Activated CD8-positive, alpha-beta memory T cell treated with anti-CD3 and anti-CD28 coated beads for 48 hours (primary cell): Measurements from ENCODE around the gene ISY1.
"Not testable (repeated sequence)": the region's sequence is repeated elsewhere in the genome, so short reads cannot be mapped to it uniquely, and the experiment has no call there.

ENCODE experiments used
- DNase-seq, 3 experiments: peaks; one replicate each; pipeline ENCODE4 v3.0.0-alpha.2; 2020; ENCODE audit warnings: low read depth in 2 of 3, low spot score in 2 of 3

Gene ISY1

GRCh38 chr3:129166579-129167332 is 5.9 kb upstream of the ISY1 start:
- no peak for DNase-seq

GRCh38 chr3:129165594-129165993 is 4.7 kb upstream of the ISY1 start:
- not testable (repeated sequence) for DNase-seq

DNA sequence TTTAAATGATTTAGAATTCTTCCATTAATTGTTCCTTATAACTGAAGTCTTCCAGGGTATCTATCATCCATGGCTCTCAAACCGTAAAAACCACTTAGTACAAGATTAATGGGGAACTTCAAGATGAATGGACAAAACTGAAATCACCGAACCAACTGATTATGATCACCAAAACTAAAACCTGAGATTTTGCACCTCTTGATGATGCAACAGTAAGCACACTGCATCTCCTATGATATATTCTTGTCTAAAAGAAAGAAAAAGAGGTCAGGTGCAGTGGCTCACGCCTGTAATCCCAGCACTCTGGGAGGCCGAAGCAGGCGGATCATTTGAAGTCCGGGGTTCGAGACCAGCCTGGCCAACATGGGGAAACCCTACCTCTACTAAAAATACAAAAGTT is 3.6 kb upstream of the ISY1 start:
- no peak for DNase-seq

GRCh38 chr3:129162729-129163579 is 2.1 kb upstream of the ISY1 start:
- DNase-seq = no peak

DNA sequence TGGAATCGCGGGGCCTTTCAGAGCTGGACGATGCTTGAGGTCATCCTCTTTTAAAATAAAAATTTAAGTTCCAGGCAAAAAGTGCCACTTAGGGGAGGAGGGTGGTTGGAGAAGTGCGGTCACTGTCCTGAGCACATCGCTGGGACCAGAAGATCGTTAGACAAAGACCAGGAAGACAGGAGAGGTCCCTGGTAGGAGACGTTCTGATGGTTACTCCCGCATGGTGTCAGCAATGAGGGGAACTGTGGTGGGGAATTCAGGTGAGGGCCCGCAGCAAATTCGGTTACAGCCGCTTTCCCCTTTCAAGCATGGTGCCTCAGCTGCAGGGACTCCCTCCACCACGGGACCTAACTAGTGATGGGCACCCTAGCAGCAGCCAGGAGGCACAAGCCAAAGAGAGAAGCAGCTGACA is 1.0 kb upstream of the ISY1 start:
- DNase-seq = no peak

- no peak for DNase-seq
Observed at GRCh38 chr3:129144786-129145185, 16.1 kb downstream of the ISY1 start.

DNA sequence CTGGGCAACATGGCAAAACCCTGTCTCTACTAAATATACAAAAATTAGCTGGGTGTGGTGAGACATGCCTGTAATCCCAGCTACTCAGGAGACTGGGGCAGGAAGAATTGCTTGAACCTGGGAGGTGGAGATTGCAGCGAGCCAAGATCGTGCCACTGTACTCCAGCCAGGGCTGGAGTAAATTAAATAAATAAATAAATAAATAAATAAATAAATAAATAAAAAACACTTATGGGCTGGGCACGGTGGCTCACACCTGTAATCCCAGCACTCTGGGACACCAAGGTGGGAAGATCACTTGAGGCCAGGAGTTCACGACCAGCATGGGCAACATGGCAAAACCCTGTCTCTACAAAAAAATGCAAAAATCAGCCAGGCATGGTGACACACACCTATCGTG is 19.9 kb downstream of the ISY1 start:
- not testable (repeated sequence) for DNase-seq

GRCh38 chr3:129139911-129140310 is 21.0 kb downstream of the ISY1 start:
- no peak for DNase-seq

DNA sequence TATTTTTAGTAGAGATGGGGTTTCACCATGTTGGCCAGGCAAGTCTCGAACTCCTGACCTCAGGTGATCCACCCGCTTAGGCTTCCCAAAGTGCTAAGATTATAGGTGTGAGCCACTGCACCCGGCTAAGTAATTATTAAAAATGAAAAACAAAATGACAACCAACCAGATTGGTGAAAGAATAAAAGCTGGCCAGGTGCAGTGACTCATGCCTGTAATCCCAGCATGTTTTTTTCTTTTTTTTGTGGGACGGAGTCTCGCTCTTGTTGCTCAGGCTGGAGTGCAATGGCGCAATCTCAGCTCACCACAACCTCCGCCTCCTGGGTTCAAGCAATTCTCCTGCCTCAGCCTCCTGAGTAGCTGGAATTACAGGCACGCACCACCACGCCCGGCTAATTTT is 24.6 kb downstream of the ISY1 start:
- DNase-seq = not testable (repeated sequence)

- DNase-seq = no peak
Observed at GRCh38 chr3:129132097-129132866, 28.6 kb downstream of the ISY1 start.

DNA sequence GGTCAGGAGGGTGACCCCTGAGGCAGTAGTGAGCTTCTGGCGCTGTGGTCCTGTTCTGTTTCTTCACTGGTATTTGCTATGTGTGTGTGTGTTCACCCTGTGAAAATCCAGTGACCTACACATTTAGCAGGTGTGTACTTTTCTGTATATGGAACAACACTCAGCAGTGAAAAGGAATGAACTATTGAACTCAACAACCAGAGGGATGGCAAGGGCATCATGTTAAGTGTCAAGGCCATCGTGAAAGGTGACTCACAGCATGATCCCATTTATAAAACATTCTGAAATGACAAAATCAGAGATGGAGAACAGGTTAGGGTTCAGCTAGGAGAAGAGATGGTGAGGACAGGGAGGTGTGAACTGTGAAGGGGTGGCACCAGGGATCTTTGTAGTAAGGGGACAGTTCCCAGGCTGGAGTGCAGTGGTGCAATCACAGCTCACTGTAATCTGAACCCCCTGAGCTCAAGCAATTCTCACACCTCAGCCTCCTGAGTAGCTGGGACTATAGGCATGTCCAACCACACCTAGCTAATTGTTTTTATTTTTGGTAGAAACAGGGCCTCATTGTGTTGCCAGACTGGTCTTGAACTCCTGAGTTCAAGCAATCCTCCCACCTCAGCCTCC is 29.3 kb downstream of the ISY1 start:
- DNase-seq = no peak

- no peak for DNase-seq
Observed at GRCh38 chr3:129130291-129130813, 30.5 kb downstream of the ISY1 start.

- no peak for DNase-seq
Observed at GRCh38 chr3:129128357-129129155, 32.3 kb downstream of the ISY1 start.

GRCh38 chr3:129126726-129127280 is 34.1 kb downstream of the ISY1 start:
- no peak for DNase-seq

GRCh38 chr3:129123314-129124060 is 37.4 kb downstream of the ISY1 start:
- no peak for DNase-seq

DNA sequence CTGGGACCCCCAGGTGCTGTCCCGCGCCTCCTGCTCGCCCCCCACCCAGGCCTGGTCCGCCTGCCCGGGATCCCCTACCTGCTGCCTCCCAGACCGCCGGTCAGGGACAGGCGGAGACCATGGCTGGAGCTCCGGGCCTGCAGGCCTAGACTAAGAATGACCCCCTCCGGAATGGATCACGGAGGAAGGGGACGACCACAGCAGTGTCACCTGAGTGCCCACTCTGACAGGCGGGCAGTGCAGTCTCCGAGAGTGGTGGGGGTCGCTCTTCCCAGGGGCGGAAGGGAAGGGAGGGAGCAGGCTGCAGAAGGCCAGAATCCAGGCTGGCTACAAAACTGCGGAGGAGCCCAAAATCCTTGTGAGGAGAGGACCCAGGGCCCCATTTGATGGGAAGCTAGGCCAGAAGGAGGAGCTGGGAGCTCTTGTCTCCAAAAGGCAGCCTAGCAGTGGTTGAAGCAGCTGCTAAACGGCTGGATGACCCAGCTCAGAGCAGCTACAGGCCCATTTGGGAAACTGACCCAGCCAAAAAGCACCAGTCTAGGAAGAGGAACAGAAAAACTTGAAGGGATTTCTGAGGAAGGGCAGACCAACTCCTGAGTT is 38.4 kb downstream of the ISY1 start:
- no peak for DNase-seq

DNA sequence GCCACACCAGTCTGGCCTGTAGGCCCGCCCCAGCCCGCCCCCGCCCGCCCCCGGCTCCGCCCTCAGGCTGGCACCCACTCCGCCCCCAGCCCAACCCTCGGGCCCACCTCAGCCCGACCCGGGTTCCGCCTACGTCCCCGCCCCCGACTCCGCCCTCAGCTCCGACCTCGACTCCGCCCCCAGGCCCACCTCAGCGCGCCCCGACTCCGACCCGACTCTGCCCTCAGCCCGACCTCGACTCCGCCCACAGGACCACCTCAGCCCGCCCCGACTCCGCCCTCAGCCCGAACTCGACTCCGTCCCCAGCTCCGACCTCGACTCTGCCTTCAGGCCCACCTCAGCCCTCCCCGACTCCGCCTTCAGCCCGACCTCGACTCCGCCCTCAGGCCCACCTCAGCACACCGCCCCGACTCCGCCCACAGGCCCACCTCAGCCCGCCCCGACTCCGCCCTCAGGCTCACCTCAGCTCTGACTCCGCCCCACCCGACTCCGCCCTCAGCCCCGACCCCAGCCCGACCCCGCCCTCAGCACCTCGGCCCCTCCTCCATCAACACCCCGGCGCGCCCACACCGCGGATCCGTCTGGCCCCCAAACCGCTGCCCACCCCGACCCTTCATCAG is 39.0 kb downstream of the ISY1 start, which contains the start of gene RAB43:
RAB43 (minus strand) TSS at position 13 of the 620 bp plus-strand sequence. CDS start 315 bp downstream, outside the sequence.
- peak; percentile 74 to 88 (median 76) for DNase-seq
